ENCODE results near the gene PLA2G3.

DNA sequence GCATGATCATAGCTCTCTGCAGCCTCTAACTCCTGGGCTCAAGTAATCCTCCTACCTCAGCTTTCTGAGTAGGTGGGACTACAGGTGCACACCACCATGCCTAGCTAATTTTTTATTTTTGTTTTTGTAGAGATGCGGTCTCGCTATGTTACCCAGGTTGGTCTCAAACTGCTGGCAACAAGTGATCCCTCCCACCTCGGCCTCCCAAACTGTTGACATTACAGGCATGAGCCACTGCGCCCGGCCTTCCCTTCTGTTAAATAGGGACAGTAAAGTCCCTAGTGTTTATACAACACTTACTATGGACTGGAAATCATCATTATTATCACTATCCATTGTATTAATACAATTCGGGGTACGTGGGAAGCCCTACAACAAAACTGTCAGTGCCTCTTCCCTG lies 45.6 kb downstream of the PLA2G3 start:
- TF ChIP-seq, protein P1, sequence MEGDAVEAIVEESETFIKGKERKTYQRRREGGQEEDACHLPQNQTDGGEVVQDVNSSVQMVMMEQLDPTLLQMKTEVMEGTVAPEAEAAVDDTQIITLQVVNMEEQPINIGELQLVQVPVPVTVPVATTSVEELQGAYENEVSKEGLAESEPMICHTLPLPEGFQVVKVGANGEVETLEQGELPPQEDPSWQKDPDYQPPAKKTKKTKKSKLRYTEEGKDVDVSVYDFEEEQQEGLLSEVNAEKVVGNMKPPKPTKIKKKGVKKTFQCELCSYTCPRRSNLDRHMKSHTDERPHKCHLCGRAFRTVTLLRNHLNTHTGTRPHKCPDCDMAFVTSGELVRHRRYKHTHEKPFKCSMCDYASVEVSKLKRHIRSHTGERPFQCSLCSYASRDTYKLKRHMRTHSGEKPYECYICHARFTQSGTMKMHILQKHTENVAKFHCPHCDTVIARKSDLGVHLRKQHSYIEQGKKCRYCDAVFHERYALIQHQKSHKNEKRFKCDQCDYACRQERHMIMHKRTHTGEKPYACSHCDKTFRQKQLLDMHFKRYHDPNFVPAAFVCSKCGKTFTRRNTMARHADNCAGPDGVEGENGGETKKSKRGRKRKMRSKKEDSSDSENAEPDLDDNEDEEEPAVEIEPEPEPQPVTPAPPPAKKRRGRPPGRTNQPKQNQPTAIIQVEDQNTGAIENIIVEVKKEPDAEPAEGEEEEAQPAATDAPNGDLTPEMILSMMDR (IDR thresholded peaks at IDR 0.05), result no peak
- no peak for TF ChIP-seq POLR2A (IDR thresholded peaks at IDR 0.05)

Measured in adrenal gland (tissue), 5 donors.